Measurements from ENCODE around the gene GYPC. TPM values are rescaled to one million over a fixed set of nuclear protein-coding genes. Genes with fewer than 3 reads are reported as not detected.
"Not testable (repeated sequence)": the region's sequence is repeated elsewhere in the genome, so short reads cannot be mapped to it uniquely, and the experiment has no call there.

GYPC gene
- total RNA-seq, 2 experiments from 2014 or later: 150 to 155 TPM

DNA sequence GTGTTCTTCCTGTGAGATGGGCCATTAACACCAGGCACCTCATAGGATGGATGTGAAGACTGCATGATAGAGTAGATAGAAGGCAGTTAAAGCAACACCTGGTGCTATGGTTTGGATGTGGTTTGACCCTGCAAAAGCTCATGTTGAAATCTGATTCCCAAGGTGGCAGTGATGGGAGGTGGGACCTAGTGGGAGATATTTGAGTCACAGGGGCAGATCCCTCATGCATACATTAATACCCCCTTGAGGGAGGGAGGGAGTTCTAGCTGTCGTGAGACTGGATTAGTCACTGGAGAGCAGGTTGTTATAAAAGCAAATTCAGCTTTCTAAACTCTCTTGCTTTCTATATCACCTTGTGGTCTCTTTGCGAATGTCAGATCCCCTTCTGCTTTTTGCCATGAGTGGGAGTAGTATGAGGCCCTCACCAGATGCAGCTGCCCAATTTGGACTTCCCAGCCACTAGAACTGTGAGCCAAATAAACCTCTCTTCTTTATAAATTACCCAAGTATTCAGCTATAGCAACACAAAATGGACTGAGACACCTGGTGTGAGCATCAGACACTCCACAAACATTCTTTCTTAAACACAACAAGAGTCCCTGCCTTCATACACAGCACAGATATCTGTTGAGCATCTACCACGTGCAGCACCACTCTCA lies 37.1 kb downstream of the GYPC start:
- not testable (repeated sequence) for H3K27ac Mint-ChIP-seq; H3K4me3 Mint-ChIP-seq; H3K4me1 Mint-ChIP-seq (ENCODE audit: low read depth); DNase-seq; H3K27me3 Mint-ChIP-seq (ENCODE audit: low read depth)
- CTCF ChIA-PET: interaction anchor here (1.1 kb wide), 1 partner anchor 18 kb away, joined by 4 read pairs; no protein-coding TSS in a partner anchor
- intact Hi-C loops (cut with micrococcal nuclease): loop anchor here (10.0 kb wide), 1 partner anchor 1142 kb away; no protein-coding TSS in a partner anchor
- Mint-ChIP-seq H3K36me3 (ENCODE audit: low read depth) (peaks cover 90% of the 10 kb centered on the region), H3K9me3 (peaks cover 20% of the 10 kb centered on the region)

DNA sequence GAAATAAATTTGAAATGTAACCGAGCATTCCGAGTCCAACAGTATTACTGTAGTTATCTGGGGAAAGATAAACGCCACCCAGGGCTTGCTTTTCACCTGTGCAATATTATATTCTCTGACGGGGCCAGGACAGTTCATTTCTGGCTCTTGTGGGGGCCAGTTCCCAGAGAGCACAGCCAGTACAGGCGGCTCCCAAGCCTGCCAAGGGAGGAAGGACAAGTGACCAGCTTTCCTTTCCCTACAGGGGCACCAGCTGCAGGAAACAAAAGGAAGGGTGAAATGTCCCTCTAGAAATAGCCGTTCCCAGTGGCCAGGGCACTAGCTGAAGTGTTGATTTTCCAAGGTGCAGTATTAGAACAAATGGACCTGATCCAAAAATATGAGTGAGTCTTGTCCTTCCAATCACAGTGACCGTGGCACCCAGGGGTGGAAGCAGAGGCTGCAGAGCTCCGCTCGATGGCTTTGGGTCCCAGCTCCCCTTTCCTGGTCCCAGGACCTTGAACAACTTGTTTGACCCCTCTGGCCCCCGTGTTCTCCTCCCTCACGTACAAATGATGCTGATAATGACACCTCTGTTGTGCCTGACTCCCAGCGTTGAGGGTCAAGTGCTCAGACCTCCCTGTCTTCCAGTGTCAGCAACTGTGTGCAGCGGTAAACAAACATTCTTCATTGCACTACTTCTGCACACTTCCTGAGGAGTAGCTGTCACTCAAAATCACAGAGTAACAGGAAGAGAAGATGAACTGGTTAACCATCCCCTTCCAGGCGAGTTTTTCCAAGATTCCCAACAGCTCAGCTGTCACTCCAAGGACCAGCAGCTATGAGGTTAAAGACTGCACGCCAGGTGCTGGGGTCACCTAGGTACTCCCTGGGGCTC lies 40.9 kb downstream of the GYPC start:
- intact Hi-C loops (cut with micrococcal nuclease): loop anchor here (10.0 kb wide), 1 partner anchor 1138 kb away; no protein-coding TSS in a partner anchor
- no peak for DNase-seq
- Mint-ChIP-seq H3K4me1 (ENCODE audit: low read depth) (no peaks in the 10 kb centered on the region), H3K9me3 (peaks cover 8% of the 10 kb centered on the region), H3K27ac (no peak overlapping the region), H3K27me3 (ENCODE audit: low read depth) (no peaks in the 10 kb centered on the region), H3K4me3 (no peak overlapping the region), H3K36me3 (ENCODE audit: low read depth) (peaks cover 75% of the 10 kb centered on the region)
- CTCF ChIA-PET: no interaction called here

DNA sequence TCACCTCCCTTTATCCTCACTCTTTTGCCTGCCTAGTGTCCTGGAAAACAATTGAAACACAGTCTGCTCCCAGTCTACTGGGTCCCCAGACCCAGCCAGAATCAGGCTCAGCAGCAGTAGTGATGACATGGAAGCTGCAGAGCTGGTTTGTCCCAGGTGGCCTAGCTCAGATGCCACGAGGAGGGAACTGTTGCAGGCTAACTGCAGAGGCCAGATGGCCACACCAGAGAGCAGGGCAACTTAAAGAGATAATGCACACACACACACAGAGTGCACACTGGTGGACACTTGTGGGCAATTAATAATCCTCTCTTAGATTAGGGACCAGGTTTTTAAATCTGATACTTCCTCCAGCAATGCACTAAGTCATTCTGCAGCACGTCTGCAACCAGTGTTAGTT lies 42.4 kb downstream of the GYPC start:
- Mint-ChIP-seq H3K4me1 (ENCODE audit: low read depth) (no peaks in the 10 kb centered on the region), H3K4me3 (no peak overlapping the region), H3K27me3 (ENCODE audit: low read depth) (no peaks in the 10 kb centered on the region), H3K9me3 (no peaks in the 10 kb centered on the region), H3K27ac (no peak overlapping the region), H3K36me3 (ENCODE audit: low read depth) (peaks cover 60% of the 10 kb centered on the region)
- intact Hi-C loops (cut with micrococcal nuclease): loop anchor here (10.0 kb wide), 1 partner anchor 1136 kb away; no protein-coding TSS in a partner anchor
- no peak for DNase-seq
- CTCF ChIA-PET: no interaction called here

DNA sequence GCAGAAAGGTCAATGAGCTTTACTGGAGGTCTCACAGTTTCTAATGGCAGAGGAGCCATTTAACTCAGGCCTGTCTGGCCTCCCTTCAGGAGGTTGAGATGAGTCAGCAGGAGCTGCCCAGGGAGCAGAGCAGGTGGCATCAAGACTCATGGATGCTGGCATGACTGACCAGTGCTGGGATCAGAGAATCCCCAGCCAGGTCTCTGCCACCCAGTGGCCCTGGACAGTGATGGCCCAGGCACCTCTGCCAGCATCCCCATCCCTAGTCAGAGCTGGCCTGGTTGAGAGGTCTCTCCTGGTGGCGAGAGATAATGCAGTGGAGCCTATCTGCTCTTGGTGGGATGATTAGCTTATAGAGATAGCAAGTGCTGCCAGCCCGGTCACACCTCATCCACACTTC lies 43.1 kb downstream of the GYPC start:
- no peak overlapping the region for H3K27ac Mint-ChIP-seq
- intact Hi-C loops (cut with micrococcal nuclease): loop anchor here (10.0 kb wide), 1 partner anchor 1136 kb away; no protein-coding TSS in a partner anchor
- CTCF ChIA-PET: no interaction called here

DNA sequence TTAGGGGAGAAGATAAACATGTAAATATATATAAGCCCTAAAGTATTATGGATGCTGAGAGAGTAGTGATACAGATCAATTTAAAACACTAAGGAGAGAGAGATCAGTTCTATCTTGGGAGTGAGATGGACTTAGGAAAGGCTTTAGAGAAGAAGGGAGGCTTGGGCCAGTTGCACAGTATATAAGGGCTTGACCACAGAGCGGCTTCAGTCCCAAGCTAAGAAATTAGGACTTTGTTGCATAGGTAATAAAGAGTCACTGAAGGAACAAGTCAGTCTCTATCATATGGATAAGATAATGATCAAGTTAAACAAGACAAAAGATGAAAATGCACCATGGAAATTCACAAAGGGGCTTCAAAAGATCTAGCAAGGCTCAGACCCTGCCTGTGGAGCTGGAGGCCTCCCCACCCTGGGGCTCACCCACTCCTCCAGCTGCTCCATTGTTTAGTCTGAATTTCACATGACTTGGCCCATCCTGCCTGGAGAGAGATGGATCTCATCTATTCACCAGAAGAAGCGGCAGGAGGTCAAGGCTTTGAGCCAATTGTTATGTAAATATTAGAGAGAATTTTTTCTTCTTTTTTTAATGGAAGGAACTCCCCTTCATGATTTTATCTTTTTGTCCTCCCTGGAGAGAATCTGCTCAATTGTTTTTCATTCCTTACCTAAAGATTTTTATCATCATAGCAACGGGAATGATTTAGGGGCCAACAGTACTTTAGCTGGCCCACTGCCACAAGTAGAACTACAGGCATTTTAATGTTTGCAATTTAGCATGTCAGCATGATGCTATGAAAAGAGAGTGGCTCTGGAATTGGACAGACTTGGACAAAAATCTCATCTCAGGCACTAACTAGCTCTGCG lies 44.0 kb downstream of the GYPC start:
- Mint-ChIP-seq H3K27ac (no peak overlapping the region), H3K27me3 (ENCODE audit: low read depth) (no peaks in the 10 kb centered on the region), H3K36me3 (ENCODE audit: low read depth) (peaks cover 48% of the 10 kb centered on the region), H3K4me3 (no peak overlapping the region), H3K9me3 (no peaks in the 10 kb centered on the region), H3K4me1 (ENCODE audit: low read depth) (no peaks in the 10 kb centered on the region)
- DNase-seq: no peak
- intact Hi-C loops (cut with micrococcal nuclease): loop anchor here (10.0 kb wide), 1 partner anchor 1135 kb away; no protein-coding TSS in a partner anchor
- CTCF ChIA-PET: no interaction called here

More for the DNA sequence above, 43.1 kb downstream of the GYPC start:
- no peaks in the 10 kb centered on the region for H3K4me1 Mint-ChIP-seq (ENCODE audit: low read depth)
- no peak overlapping the region for H3K4me3 Mint-ChIP-seq
- H3K9me3 Mint-ChIP-seq: no peaks in the 10 kb centered on the region
- H3K36me3 Mint-ChIP-seq (ENCODE audit: low read depth): peaks cover 55% of the 10 kb centered on the region
- H3K27me3 Mint-ChIP-seq (ENCODE audit: low read depth): no peaks in the 10 kb centered on the region
- DNase-seq: no peak

DNA sequence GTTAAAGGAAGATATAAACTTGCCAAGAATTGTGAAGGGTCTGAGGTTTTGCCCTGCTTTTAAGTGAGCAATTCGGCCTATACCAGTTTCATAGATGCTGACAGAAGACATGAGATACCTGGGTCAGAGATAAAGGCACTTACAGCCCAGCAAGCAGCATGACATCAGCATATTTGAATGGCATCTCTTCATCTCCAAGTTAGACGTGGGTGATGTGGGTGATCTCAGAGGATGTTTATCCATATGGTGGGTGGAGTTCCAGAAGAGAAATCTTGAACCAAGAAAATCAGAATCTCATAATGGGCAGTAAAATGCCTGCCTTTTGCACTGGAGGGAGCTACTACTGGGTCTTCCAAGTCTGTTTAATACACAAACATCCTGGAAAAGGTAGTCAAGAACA lies 44.7 kb downstream of the GYPC start:
- intact Hi-C loops (cut with micrococcal nuclease): no loop called here
- Mint-ChIP-seq H3K27ac (no peak overlapping the region), H3K27me3 (ENCODE audit: low read depth) (no peaks in the 10 kb centered on the region), H3K4me1 (ENCODE audit: low read depth) (no peaks in the 10 kb centered on the region), H3K4me3 (no peak overlapping the region), H3K9me3 (no peaks in the 10 kb centered on the region), H3K36me3 (ENCODE audit: low read depth) (peaks cover 41% of the 10 kb centered on the region)
- CTCF ChIA-PET: no interaction called here
- DNase-seq: no peak

DNA sequence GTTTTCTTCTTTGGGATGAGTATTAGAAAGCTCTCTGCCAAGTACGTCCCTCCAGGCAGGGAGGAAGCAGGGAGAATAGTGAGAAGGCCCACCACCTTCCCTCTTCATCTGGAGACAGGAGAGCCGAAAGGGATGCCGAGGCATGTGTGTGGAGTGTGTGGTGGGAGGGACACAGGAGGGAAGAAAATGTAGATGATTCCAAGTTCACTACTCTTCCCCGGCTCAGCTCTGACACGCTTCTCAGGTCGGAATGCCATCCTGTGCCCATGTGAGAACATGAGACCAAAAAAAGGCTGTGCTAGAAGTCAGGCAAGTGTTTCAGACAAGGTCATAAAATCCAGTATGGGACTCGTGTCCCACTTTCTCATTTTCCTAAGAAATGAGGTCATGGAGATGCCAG lies 47.4 kb downstream of the GYPC start:
- Mint-ChIP-seq H3K4me1 (ENCODE audit: low read depth) (no peaks in the 10 kb centered on the region), H3K36me3 (ENCODE audit: low read depth) (peaks cover 17% of the 10 kb centered on the region), H3K9me3 (no peaks in the 10 kb centered on the region), H3K4me3 (no peak overlapping the region), H3K27me3 (ENCODE audit: low read depth) (no peaks in the 10 kb centered on the region), H3K27ac (no peak overlapping the region)
- CTCF ChIA-PET: no interaction called here
- no peak for DNase-seq
- intact Hi-C loops (cut with micrococcal nuclease): no loop called here

DNA sequence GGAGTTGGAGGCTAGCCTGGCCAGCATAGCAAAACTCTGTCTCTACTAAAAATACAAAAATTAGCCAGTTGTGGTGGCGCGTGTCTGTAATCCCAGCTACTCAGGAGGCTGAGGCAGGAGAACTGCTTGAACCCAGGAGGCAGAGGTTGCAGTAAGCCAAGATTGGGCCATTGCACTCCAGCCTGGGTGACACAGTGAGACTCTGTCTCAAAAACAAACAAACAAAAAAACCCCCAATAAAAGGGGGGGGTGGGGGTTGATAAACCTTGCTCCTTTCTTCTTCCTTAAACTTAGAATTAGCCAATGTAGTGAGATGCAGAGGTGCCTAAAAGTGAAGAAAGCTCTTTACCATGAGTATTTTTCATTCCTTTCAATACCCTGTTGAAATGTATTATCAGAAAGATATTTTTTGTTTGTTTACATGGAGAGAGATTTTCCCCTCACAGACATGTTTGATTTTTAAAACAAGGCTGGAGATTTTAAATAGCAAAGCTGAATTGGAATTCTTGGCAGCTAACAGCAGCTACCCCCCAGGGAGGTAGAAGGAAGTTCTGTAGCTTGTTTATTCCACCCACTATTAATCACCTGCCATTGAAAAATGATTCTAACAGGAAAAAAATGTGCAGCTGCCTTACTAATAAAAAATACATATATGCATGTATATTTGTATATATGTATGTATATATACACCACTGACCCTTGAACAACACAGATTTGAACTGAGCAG lies 48.6 kb downstream of the GYPC start:
- Mint-ChIP-seq H3K36me3 (ENCODE audit: low read depth) (peaks cover 6% of the 10 kb centered on the region), H3K27me3 (ENCODE audit: low read depth) (no peaks in the 10 kb centered on the region)
- intact Hi-C loops (cut with micrococcal nuclease): no loop called here

DNA sequence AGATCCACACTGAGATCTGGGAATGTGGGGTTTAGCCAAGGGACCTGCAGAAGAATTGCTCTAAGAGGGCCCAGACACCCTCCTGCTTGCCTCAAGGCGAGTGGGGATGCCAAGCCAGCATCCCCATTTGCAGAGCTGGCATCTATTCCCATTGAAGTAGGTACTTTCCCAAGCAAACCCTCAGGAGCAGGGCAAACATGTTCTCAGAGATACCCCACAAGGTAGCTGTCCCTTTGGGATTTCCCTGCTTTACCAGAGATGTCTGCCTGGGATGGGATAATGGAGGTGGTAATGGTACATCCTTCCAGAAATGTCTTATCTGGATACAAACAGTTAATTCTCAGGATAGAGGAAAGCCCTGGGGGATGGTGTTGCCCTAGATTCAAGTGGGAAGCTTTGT lies 51.2 kb downstream of the GYPC start:
- Mint-ChIP-seq H3K36me3 (ENCODE audit: low read depth) (no peaks in the 10 kb centered on the region), H3K27ac (no peak overlapping the region), H3K9me3 (no peaks in the 10 kb centered on the region), H3K4me1 (ENCODE audit: low read depth) (no peaks in the 10 kb centered on the region), H3K4me3 (no peak overlapping the region), H3K27me3 (ENCODE audit: low read depth) (no peaks in the 10 kb centered on the region)
- CTCF ChIA-PET: interaction anchor here (2.1 kb wide), 1 partner anchor 70 kb away, joined by 5 read pairs; no protein-coding TSS in a partner anchor
- no peak for DNase-seq
- intact Hi-C loops (cut with micrococcal nuclease): no loop called here

More for the DNA sequence above, 48.6 kb downstream of the GYPC start:
- H3K27ac Mint-ChIP-seq: no peak overlapping the region
- H3K4me3 Mint-ChIP-seq: no peak overlapping the region
- H3K9me3 Mint-ChIP-seq: no peaks in the 10 kb centered on the region
- H3K4me1 Mint-ChIP-seq (ENCODE audit: low read depth): no peaks in the 10 kb centered on the region
- CTCF ChIA-PET: interaction anchor here (0.7 kb wide), 1 partner anchor 77 kb away, joined by 5 read pairs; no protein-coding TSS in a partner anchor
- no peak for DNase-seq

DNA sequence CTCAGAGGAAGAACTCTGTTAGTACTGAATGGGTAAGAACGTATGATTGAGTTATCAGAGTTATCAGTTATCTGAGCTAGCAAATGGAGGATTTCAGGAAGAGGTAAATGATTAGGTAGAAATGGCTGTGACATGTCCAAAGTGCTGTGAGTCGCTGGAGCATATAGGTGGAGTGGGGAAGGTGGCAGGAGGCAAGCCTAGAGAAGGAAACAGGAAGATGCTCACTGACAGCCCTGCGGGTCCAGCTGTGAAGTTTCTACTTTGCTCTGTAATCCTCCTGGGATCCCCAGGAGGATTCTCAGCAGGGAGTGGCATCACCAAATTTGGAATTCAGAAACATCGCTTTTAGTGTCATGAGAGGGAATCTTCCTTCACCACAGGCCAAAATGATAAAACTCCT lies 52.0 kb downstream of the GYPC start:
- Mint-ChIP-seq H3K4me1 (ENCODE audit: low read depth) (no peaks in the 10 kb centered on the region), H3K4me3 (no peak overlapping the region), H3K36me3 (ENCODE audit: low read depth) (no peaks in the 10 kb centered on the region), H3K27me3 (ENCODE audit: low read depth) (no peaks in the 10 kb centered on the region), H3K27ac (no peak overlapping the region), H3K9me3 (no peaks in the 10 kb centered on the region)
- CTCF ChIA-PET: interaction anchor here (2.1 kb wide), 1 partner anchor 69 kb away, joined by 5 read pairs; no protein-coding TSS in a partner anchor
- DNase-seq: no peak
- intact Hi-C loops (cut with micrococcal nuclease): no loop called here

DNA sequence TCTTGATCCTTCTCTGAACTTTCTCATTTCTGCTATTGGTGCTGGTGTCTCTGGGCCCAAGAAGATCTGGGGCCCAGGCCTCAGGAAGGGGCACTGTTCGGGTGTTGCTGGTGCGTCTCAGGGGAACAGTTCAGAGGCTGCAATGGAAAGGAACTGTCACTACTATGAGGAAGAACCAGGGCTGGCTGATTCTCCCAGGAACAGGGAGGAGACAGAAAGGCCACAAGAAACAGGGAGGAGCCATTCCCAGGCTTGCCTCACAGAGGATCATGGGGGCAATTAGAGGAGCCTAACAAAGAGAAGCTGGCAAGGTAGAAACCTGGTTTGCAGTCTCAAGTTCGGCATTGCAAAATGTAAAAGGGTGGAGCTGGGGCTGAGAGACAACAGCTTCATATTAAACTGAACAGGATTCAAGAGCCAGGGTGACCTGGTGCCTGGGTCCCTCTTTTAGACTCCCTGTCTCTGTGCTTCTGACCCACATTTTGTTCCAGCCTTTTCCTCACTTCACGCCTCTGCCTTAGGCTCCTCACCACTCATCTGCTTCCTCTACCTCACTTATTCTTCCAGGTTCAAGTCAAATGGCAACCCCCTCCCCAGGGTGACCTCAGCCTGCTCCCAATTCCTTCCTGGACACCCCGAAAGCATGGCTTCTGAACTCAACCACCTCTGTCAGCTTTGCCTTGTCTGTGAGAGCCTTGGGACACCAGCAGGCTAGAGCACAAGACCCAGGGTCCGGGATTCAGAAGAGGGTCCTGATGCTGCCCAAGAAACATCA lies 58.4 kb downstream of the GYPC start:
- CTCF ChIA-PET: no interaction called here
- Mint-ChIP-seq H3K27ac (no peak overlapping the region), H3K36me3 (ENCODE audit: low read depth) (no peaks in the 10 kb centered on the region)

More for the DNA sequence above, 58.4 kb downstream of the GYPC start:
- Mint-ChIP-seq H3K27me3 (ENCODE audit: low read depth) (no peaks in the 10 kb centered on the region), H3K4me3 (no peak overlapping the region), H3K9me3 (no peaks in the 10 kb centered on the region), H3K4me1 (ENCODE audit: low read depth) (no peaks in the 10 kb centered on the region)
- no peak for DNase-seq
- intact Hi-C loops (cut with micrococcal nuclease): no loop called here

All from activated naive CD4-positive, alpha-beta T cell treated with anti-CD3 and anti-CD28 coated beads for 36 hours (primary cell).